Gastrocnemius medialis (tissue), 4 donors: ENCODE data around the gene ERO1A.

Experiments used
- POLR2A ChIP-seq, 2 donors: fragments of 450-650 bp; IDR thresholded peaks; one replicate each; pipeline ENCODE4 v1.6.1; 2017; ENCODE audit warnings: antibody characterized with exemption in 2 of 2, mild to moderate bottlenecking in 2 of 2, moderate library complexity in 2 of 2
- TF ChIP-seq, protein P1 (sequence below), 5 experiments: fragments of 450-650 bp in 3 of 5; fragments of 200-600 bp in 2 of 5; sonication (generic) in 2 of 5; IDR thresholded peaks in 4 of 5; conservative IDR thresholded peaks in 1 of 5; 1 replicate in 4 of 5; 2 replicates in 1 of 5; pipeline ENCODE4 v1.5.1; 2016 to 2019; ENCODE audit warnings: antibody characterized with exemption in 5 of 5, mild to moderate bottlenecking in 3 of 5, moderate library complexity in 3 of 5

DNA sequence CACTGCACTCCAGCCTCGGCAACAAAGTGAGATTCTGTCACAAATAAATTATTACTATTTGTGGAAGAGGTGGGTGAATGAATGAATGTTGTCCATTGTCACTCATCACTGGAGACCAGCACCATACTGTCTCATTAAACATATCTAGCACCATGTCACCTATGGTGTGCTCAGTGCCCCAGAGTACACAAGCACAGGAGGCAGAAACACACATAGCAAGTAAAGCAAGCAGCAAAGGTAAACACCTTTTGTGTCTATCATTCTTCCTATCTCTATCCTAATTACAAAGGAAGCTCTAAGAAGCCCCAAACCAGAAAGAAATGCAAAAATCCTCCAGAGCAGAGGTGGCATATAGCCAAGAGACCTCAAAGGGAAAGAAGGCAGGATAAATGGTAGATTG, 9.2 kb downstream of the ERO1A start:
- TF ChIP-seq, protein P1, sequence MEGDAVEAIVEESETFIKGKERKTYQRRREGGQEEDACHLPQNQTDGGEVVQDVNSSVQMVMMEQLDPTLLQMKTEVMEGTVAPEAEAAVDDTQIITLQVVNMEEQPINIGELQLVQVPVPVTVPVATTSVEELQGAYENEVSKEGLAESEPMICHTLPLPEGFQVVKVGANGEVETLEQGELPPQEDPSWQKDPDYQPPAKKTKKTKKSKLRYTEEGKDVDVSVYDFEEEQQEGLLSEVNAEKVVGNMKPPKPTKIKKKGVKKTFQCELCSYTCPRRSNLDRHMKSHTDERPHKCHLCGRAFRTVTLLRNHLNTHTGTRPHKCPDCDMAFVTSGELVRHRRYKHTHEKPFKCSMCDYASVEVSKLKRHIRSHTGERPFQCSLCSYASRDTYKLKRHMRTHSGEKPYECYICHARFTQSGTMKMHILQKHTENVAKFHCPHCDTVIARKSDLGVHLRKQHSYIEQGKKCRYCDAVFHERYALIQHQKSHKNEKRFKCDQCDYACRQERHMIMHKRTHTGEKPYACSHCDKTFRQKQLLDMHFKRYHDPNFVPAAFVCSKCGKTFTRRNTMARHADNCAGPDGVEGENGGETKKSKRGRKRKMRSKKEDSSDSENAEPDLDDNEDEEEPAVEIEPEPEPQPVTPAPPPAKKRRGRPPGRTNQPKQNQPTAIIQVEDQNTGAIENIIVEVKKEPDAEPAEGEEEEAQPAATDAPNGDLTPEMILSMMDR (IDR thresholded peaks at IDR 0.05 in 4 of 5, conservative IDR thresholded peaks at IDR 0.05 in 1 of 5), result no peak
- no peak for TF ChIP-seq POLR2A (IDR thresholded peaks at IDR 0.05)
